Keratinocyte (primary cell): ENCODE data around the gene CLSTN2.

ENCODE experiments used
- EZH2 ChIP-seq: IDR thresholded peaks from one replicate; pipeline ENCODE4 v1.6.1; 2012; ENCODE audit warnings: inconsistent platforms, mild to moderate bottlenecking, low read length, moderate library complexity
- TF ChIP-seq, protein P1 (sequence below), 3 experiments: IDR thresholded peaks in 1 of 3; conservative IDR thresholded peaks in 1 of 3; optimal IDR thresholded peaks in 1 of 3; 2 replicates in 2 of 3; 3 replicates in 1 of 3; pipeline versions ENCODE3 to v1.5.1; 2011; ENCODE audit warnings: low read length in 3 of 3, mild to moderate bottlenecking in 3 of 3, moderate library complexity in 2 of 3, control low read depth in 1 of 3, inconsistent platforms in 1 of 3; ENCODE audit not compliant: insufficient read depth in 2 of 3; ENCODE audit errors: extremely low read depth in 1 of 3

DNA sequence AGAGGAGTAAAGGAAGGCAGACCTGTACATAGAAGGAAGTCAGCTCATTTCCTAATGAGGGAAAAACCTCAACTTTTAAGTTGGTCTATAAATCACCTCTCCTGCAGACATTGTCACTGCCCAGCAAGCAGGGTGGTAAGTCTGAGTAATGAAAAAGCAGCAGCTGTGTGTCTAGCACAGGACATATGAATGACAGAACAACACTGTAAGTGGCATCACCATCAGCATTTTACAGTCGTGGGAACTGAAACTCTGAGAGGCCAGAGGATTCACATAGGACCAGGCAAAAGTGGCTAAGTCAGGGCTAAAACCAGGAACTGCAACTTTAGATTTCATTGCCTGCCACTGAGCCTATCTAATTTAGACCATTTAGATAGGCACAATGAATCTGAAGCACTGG lies 235.6 kb downstream of the CLSTN2 start:
- TF ChIP-seq, protein P1, sequence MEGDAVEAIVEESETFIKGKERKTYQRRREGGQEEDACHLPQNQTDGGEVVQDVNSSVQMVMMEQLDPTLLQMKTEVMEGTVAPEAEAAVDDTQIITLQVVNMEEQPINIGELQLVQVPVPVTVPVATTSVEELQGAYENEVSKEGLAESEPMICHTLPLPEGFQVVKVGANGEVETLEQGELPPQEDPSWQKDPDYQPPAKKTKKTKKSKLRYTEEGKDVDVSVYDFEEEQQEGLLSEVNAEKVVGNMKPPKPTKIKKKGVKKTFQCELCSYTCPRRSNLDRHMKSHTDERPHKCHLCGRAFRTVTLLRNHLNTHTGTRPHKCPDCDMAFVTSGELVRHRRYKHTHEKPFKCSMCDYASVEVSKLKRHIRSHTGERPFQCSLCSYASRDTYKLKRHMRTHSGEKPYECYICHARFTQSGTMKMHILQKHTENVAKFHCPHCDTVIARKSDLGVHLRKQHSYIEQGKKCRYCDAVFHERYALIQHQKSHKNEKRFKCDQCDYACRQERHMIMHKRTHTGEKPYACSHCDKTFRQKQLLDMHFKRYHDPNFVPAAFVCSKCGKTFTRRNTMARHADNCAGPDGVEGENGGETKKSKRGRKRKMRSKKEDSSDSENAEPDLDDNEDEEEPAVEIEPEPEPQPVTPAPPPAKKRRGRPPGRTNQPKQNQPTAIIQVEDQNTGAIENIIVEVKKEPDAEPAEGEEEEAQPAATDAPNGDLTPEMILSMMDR (optimal IDR thresholded peaks at IDR 0.05 in 1 of 3, IDR thresholded peaks at IDR 0.05 in 1 of 3, conservative IDR thresholded peaks at IDR 0.05 in 1 of 3; ENCODE audit: extremely low read depth in 1 of 3, insufficient read depth in 2 of 3, low read length in 3 of 3) = no peak
- TF ChIP-seq EZH2 = no peak
